Transverse colon (tissue), 4 donors: ENCODE results near the gene SYT1. TPM values are rescaled to one million over a fixed set of nuclear protein-coding genes. Genes with fewer than 3 reads are reported as not detected.

Source experiments
- DNase-seq: peaks from one replicate; pipeline ENCODE4 v3.0.0-alpha.2; 2019
- H3K27ac ChIP-seq, 4 donors: fragments of 200-600 bp; sonication (generic); 2 replicates each; pipeline ENCODE4 v1.5.1; 2016 to 2018; ENCODE audit warnings: inconsistent platforms in 4 of 4
- H3K27me3 ChIP-seq: fragments of 200-600 bp; sonication (generic); 2 replicates; pipeline ENCODE4 v1.5.1; 2017; ENCODE audit warnings: inconsistent platforms
- H3K36me3 ChIP-seq, 4 donors: fragments of 200-600 bp; sonication (generic); 2 replicates each; pipeline ENCODE4 v1.5.1; 2017 to 2019; ENCODE audit warnings: inconsistent platforms in 4 of 4
- H3K4me1 ChIP-seq, 4 donors: fragments of 200-600 bp; sonication (generic); 2 replicates each; pipeline ENCODE4 v1.5.1; 2017 to 2020; ENCODE audit warnings: inconsistent platforms in 4 of 4
- H3K4me3 ChIP-seq, 4 donors: fragments of 200-600 bp; sonication (generic); 1 replicate in 1 of 4; 2 replicates in 3 of 4; pipeline versions ENCODE4 v1.5.1 to v1.6.1; 2017 to 2019; ENCODE audit warnings: inconsistent platforms in 4 of 4
- H3K9me3 ChIP-seq, 2 donors: fragments of 200-600 bp; sonication (generic); 2 replicates each; pipeline ENCODE4 v1.5.1; 2017 to 2019; ENCODE audit warnings: inconsistent platforms in 2 of 2
- CTCF ChIP-seq, 5 experiments: fragments of 200-600 bp in 3 of 5; fragments of 450-650 bp in 2 of 5; sonication (generic) in 3 of 5; IDR thresholded peaks; 1 replicate in 2 of 5; 2 replicates in 3 of 5; pipeline ENCODE4 v1.5.1; 2016 to 2017; ENCODE audit warnings: antibody characterized with exemption in 5 of 5, inconsistent platforms in 3 of 5, mild to moderate bottlenecking in 2 of 5, moderate library complexity in 1 of 5
- EP300 ChIP-seq: sonication (generic); formaldehyde crosslinking; IDR thresholded peaks from one replicate; pipeline ENCODE4 v1.6.1; 2017; ENCODE audit warnings: antibody characterized with exemption, low read depth
- POLR2A ChIP-seq: fragments of 450-650 bp; IDR thresholded peaks from one replicate; pipeline ENCODE4 v1.6.1; 2016; ENCODE audit warnings: antibody characterized with exemption, mild to moderate bottlenecking, moderate library complexity
- POLR2AphosphoS5 ChIP-seq, 3 donors: sonication (generic); formaldehyde crosslinking; IDR thresholded peaks; one replicate each; pipeline ENCODE4 v1.6.1; 2016; ENCODE audit warnings: antibody characterized with exemption in 3 of 3
- WGBS, 2 donors: methylation state at CpG; one replicate each; pipeline ENCODE4 v1.1.5; 2018; ENCODE audit warnings: low coverage in 1 of 2; 5-methylcytosine and 5-hydroxymethylcytosine counted together
- in situ Hi-C, 4 donors: fragments of 200-750 bp; cut with MboI; loops; one replicate each; pipeline versions ENCODE4 v1.15.0 to v1.15.1; 2017; ENCODE audit warnings: low sequenced_read_pairs in 3 of 4, low pct_ligation_motif_present in 1 of 4, low pct_unique_long_range_greater_than_20kb in 1 of 4
- intact Hi-C: fragments of 100-400 bp; cut with DNase I; formaldehyde crosslinking; loops from one replicate; pipeline ENCODE4 v1.15.1; 2023; ENCODE audit warnings: low total_unique reads
- total RNA-seq, 4 donors: library from RNA; depleted of rRNA; stranded (reverse); fragments of >200 nt; gene quantifications; one replicate each; pipeline ENCODE4 v1.1.0, GENCODE V29; 2016

The SYT1 gene
- total RNA-seq, 4 donors from 2014 or later, result 0.60 to 4.9 (median 2.1) TPM

DNA sequence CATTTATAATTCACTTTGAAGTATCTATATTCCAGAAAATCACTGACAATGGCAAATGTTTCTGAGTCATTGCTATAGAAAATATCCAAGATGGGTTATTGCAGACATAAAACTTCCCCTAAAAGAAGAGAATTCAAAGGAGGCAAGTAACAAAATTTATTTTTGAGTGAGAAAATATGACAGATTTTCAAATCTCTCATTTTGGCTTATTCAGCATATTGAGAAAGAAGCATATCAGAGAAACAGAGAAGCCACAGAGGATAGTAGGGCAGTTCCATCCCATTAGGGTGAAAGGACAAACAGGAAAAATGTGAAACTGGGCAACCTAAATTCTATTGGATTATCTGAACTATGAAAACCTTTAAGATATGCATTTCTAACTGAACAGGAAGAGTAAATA lies 85.0 kb downstream of the SYT1 start:
- Histone ChIP-seq H3K4me3 (no peak overlapping the region), H3K4me1 (no peaks in the 10 kb centered on the region), H3K27ac (no peak overlapping the region), H3K36me3 (no peaks in the 10 kb centered on the region), H3K27me3 (no peaks in the 10 kb centered on the region), H3K9me3 (no peaks in the 10 kb centered on the region)
- intact Hi-C loops, result no loop called here
- TF ChIP-seq POLR2AphosphoS5 (IDR thresholded peaks at IDR 0.05), result no peak
- no peak for TF ChIP-seq POLR2A
- TF ChIP-seq CTCF (IDR thresholded peaks at IDR 0.05), result no peak
- no peak for TF ChIP-seq EP300
- in situ Hi-C loops, result no loop called here
- no peak for DNase-seq

- no peaks in the 10 kb centered on the region for H3K36me3 ChIP-seq
- TF ChIP-seq EP300, result no peak
- TF ChIP-seq POLR2AphosphoS5 (IDR thresholded peaks at IDR 0.05), result no peak
- TF ChIP-seq POLR2A, result no peak
- TF ChIP-seq CTCF (IDR thresholded peaks at IDR 0.05), result no peak
- intact Hi-C loops, result no loop called here
- in situ Hi-C loops, result no loop called here
- WGBS, 2 donors, result 72 to 82% methylated on average over 6 to 11 of the region's 11 CpGs
- no peaks in the 10 kb centered on the region for H3K4me1 ChIP-seq
- H3K4me3 ChIP-seq, result no peak overlapping the region
- no peak for DNase-seq
- H3K27ac ChIP-seq, result no peak overlapping the region
- H3K27me3 ChIP-seq, result no peaks in the 10 kb centered on the region
- no peaks in the 10 kb centered on the region for H3K9me3 ChIP-seq
Observed at GRCh38 chr12:78951803-78952551, 87.4 kb downstream of the SYT1 start.

DNA sequence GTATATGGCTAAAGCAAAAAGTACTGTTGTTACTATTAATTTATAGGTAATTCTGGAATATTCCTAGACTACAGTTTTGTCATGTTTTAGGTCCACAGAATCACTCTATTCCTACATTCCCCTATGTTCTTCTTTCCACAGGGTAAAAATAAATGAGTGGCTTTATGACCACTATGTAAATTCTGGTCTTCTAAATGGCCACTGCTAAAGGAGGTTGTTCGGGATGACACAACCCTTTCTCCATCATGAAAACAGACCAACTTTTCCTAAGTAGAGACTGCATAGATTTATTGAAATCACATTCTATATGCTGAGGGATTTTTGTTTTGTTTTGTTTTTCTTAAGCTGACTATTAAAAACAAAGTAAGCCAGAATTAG lies 88.0 kb downstream of the SYT1 start:
- intact Hi-C loops, result no loop called here
- no peak for TF ChIP-seq POLR2A
- no peak for TF ChIP-seq CTCF (IDR thresholded peaks at IDR 0.05)
- TF ChIP-seq EP300, result no peak
- no peak for TF ChIP-seq POLR2AphosphoS5 (IDR thresholded peaks at IDR 0.05)
- Histone ChIP-seq H3K36me3 (no peaks in the 10 kb centered on the region), H3K27ac (no peak overlapping the region), H3K4me3 (no peak overlapping the region), H3K4me1 (no peaks in the 10 kb centered on the region), H3K9me3 (no peaks in the 10 kb centered on the region), H3K27me3 (no peaks in the 10 kb centered on the region)
- DNase-seq, result no peak
- WGBS, 2 donors, result 89 to 100% methylated on average over 1 of the region's 1 CpG
- in situ Hi-C loops, result no loop called here

GRCh38 chr12:78958941-78959340 lies 94.4 kb downstream of the SYT1 start:
- H3K36me3 ChIP-seq, result no peaks in the 10 kb centered on the region
- H3K4me1 ChIP-seq, result no peaks in the 10 kb centered on the region
- TF ChIP-seq POLR2AphosphoS5 (IDR thresholded peaks at IDR 0.05) (no peak), POLR2A (no peak), EP300 (no peak), CTCF (IDR thresholded peaks at IDR 0.05) (no peak)
- no peak overlapping the region for H3K4me3 ChIP-seq
- H3K27ac ChIP-seq, result no peak overlapping the region
- no peaks in the 10 kb centered on the region for H3K9me3 ChIP-seq
- H3K27me3 ChIP-seq, result no peaks in the 10 kb centered on the region
- no peak for DNase-seq
- intact Hi-C loops, result no loop called here
- in situ Hi-C loops, result no loop called here
- WGBS, 2 donors, result 81 to 83% methylated on average over 3 of the region's 3 CpGs
